Measurements from ENCODE around the gene MAOB.
"Not testable (repeated sequence)": the region's sequence is repeated elsewhere in the genome, so short reads cannot be mapped to it uniquely, and the experiment has no call there.

The MAOB gene

GRCh38 chrX:43922032-43922431, 39.8 kb upstream of the MAOB start:
- H3K36me3 ChIP-seq (ENCODE audit: control insufficient read depth in 2 of 2, insufficient read depth in 1 of 2, low read length in 2 of 2); H3K9me3 ChIP-seq (ENCODE audit: control insufficient read depth, insufficient read depth, low read depth, low read length); POLR2A ChIA-PET; H3K4me1 ChIP-seq (ENCODE audit: control insufficient read depth, insufficient read depth, low read length); CTCF ChIA-PET; H3K27ac ChIP-seq (ENCODE audit: extremely low read depth, low read depth, low read length); H3K4me3 ChIP-seq (ENCODE audit: low read depth, low read length): not testable (repeated sequence)
- peak; percentile 89 for TF ChIP-seq ZNF146 (tag by site-specific recombination; IDR thresholded peaks at IDR 0.05)
- TF ChIP-seq ZNF280D (tag by site-specific recombination; IDR thresholded peaks at IDR 0.05): 0 out of 2 replicates have a peak, but pooled peaks have one; percentile 26

- H3K4me3 ChIP-seq (ENCODE audit: low read depth, low read length); H3K4me1 ChIP-seq (ENCODE audit: control insufficient read depth, insufficient read depth, low read length); POLR2A ChIA-PET; H3K36me3 ChIP-seq (ENCODE audit: control insufficient read depth in 2 of 2, insufficient read depth in 1 of 2, low read length in 2 of 2); H3K9me3 ChIP-seq (ENCODE audit: control insufficient read depth, insufficient read depth, low read depth, low read length); H3K27ac ChIP-seq (ENCODE audit: extremely low read depth, low read depth, low read length): not testable (repeated sequence)
- CTCF ChIA-PET: interaction anchor here (1.1 kb wide), 1 partner anchor 12 kb away, joined by 5 read pairs; no protein-coding TSS in a partner anchor
Measured at GRCh38 chrX:43910772-43911171, 28.5 kb upstream of the MAOB start.

- ChIA-PET POLR2A (no interaction called here), CTCF (interaction anchor here (1.1 kb wide), 1 partner anchor 11 kb away, joined by 5 read pairs; no protein-coding TSS in a partner anchor)
- Histone ChIP-seq H3K4me1 (ENCODE audit: control insufficient read depth, insufficient read depth, low read length) (peaks cover 3% of the 10 kb centered on the region; the same call in 1 of the 2 replicates), H3K36me3 (ENCODE audit: control insufficient read depth in 2 of 2, insufficient read depth in 1 of 2, low read length in 2 of 2) (no peaks in the 10 kb centered on the region), H3K4me3 (ENCODE audit: low read depth, low read length) (no peak overlapping the region), H3K27ac (ENCODE audit: extremely low read depth, low read depth, low read length) (no peak overlapping the region), H3K9me3 (ENCODE audit: control insufficient read depth, insufficient read depth, low read depth, low read length) (no peaks in the 10 kb centered on the region)
- TF ChIP-seq ZNF223 (tag by site-specific recombination; IDR thresholded peaks at IDR 0.05): no peak
- TF ChIP-seq ZNF518A (tag by site-specific recombination; conservative IDR thresholded peaks at IDR 0.05; ENCODE audit: low read depth): no peak
Measured at GRCh38 chrX:43910012-43910411, 27.8 kb upstream of the MAOB start.

GRCh38 chrX:43909141-43909540, 26.9 kb upstream of the MAOB start:
- CTCF ChIA-PET: no interaction called here
- TF ChIP-seq TCF7L2 (IDR thresholded peaks at IDR 0.05; ENCODE audit: borderline replicate concordance, low read depth, low read length) (peak; percentile 83), HOXA7 (CRISPR knock-in tag; IDR thresholded peaks at IDR 0.05; ENCODE audit: borderline replicate concordance) (no peak), MZF1 (tag by site-specific recombination; IDR thresholded peaks at IDR 0.05; ENCODE audit: borderline replicate concordance) (no peak), ZBTB10 (tag by site-specific recombination; IDR thresholded peaks at IDR 0.05) (no peak)

More at GRCh38 chrX:43909141-43909540, 26.9 kb upstream of the MAOB start:
- Histone ChIP-seq H3K36me3 (ENCODE audit: control insufficient read depth in 2 of 2, insufficient read depth in 1 of 2, low read length in 2 of 2) (no peaks in the 10 kb centered on the region), H3K27ac (ENCODE audit: extremely low read depth, low read depth, low read length) (no peak overlapping the region), H3K4me3 (ENCODE audit: low read depth, low read length) (no peak overlapping the region), H3K4me1 (ENCODE audit: control insufficient read depth, insufficient read depth, low read length) (peaks cover 3% of the 10 kb centered on the region; the same call in 1 of the 2 replicates), H3K9me3 (ENCODE audit: control insufficient read depth, insufficient read depth, low read depth, low read length) (no peaks in the 10 kb centered on the region)
- POLR2A ChIA-PET: no interaction called here
